ENCODE results near the gene IDH3G. TPM values are rescaled to one million over a fixed set of nuclear protein-coding genes. Genes with fewer than 3 reads are reported as not detected.
A peak's percentile ranks its signal among the peaks of the same experiment; 100 is the strongest.

Gene IDH3G
- 69.7 TPM for total RNA-seq (2013)
- polyA plus RNA-seq, result 100 to 1,000 TPM; 115 to 201 (median 130) TPM
- 76.5 and 112 TPM in 2 replicates for polyA minus RNA-seq
- 7.6 to 47.8 (median 35.8) reads per million in 11 experiments for total RNA-seq

GRCh38 chrX:153794018-153794896, at the start of gene IDH3G, which contains the start of gene SSR4:
IDH3G (minus strand) TSS chrX:153794375; CDS start chrX:153794326, 49 bp downstream.
SSR4 (plus strand) TSS chrX:153794668; CDS start chrX:153794688, 20 bp downstream.
- Mint-ChIP-seq H3K4me1 (peaks cover 26% of the 10 kb centered on the region), H3K4me3 (peak within 1 kb of the TSS; percentile 86 to 92), H3K9me3 (peaks cover 0 to 52% (median 17%) of the 10 kb centered on the region in 7 donors), H3K36me3 (peaks cover 32 to 59% of the 10 kb centered on the region in 2 donors), H3K27ac (peak within 1 kb of the TSS; percentile 92 to 95 (median 95)), H3K27me3 (ENCODE audit: low read depth in 3 of 3) (peaks cover 0 to 13% (median 2%) of the 10 kb centered on the region in 3 donors)
- peak; percentile 92 to 95 (median 95) for DNase-seq
- peak within 1 kb of the TSS; percentile 78 for H3K4me2 ChIP-seq (replicated peaks; ENCODE audit: extremely low read depth, low read length, poor library complexity, severe bottlenecking)
- no peaks in the 10 kb centered on the region for H3K27me3 ChIP-seq (ENCODE audit: control insufficient read depth in 2 of 2, insufficient read depth in 2 of 2, low read length in 2 of 2)
- peaks cover 21 to 35% of the 10 kb centered on the region in 2 donors for H3K4me1 ChIP-seq (ENCODE audit: control insufficient read depth in 1 of 2, insufficient read depth in 2 of 2, low read length in 2 of 2)
- 1% methylated on average over 69 of the region's 92 CpGs for WGBS (ENCODE audit: insufficient coverage)
- TF ChIP-seq CTCF (IDR thresholded peaks at IDR 0.05), result no peak
- intact Hi-C loops (cut with micrococcal nuclease), result loop anchor here (5.0 to 10.0 kb wide), 4 partner anchors 131 to 839 kb away; partner anchors contain the start of gene ARHGAP4 (in 2 of the 2)
- H3K27ac ChIP-seq (ENCODE audit: low read depth in 1 of 2, low read length in 2 of 2), result peak within 1 kb of the TSS; percentile 85
- peaks cover 51% of the 10 kb centered on the region for H3K79me2 ChIP-seq (ENCODE audit: insufficient read depth, low read length)
- peak within 1 kb of the TSS; percentile 66 to 85 (median 76) for H3K4me3 ChIP-seq (replicated peaks in 1 of 3; ENCODE audit: low read depth in 2 of 3, low read length in 3 of 3)
- peak within 1 kb of the TSS; percentile 84 for H3K9ac ChIP-seq (ENCODE audit: insufficient read depth, low read length, poor library complexity, severe bottlenecking)
- peaks cover 39% of the 10 kb centered on the region for H4K20me1 ChIP-seq (ENCODE audit: insufficient read depth, low read length)
- H2AFZ ChIP-seq (ENCODE audit: insufficient read depth, low read depth, low read length, poor library complexity, severe bottlenecking), result peak within 1 kb of the TSS; percentile 74
- peaks cover 0 to 15% of the 10 kb centered on the region in 2 donors for H3K9me3 ChIP-seq (replicated peaks in 1 of 2; ENCODE audit: control insufficient read depth in 1 of 2, insufficient read depth in 1 of 2, low read length in 2 of 2)
- peaks cover 42 to 56% of the 10 kb centered on the region in 2 donors for H3K36me3 ChIP-seq (replicated peaks in 1 of 2; ENCODE audit: control insufficient read depth in 1 of 2, insufficient read depth in 2 of 2, low read length in 2 of 2)

DNA sequence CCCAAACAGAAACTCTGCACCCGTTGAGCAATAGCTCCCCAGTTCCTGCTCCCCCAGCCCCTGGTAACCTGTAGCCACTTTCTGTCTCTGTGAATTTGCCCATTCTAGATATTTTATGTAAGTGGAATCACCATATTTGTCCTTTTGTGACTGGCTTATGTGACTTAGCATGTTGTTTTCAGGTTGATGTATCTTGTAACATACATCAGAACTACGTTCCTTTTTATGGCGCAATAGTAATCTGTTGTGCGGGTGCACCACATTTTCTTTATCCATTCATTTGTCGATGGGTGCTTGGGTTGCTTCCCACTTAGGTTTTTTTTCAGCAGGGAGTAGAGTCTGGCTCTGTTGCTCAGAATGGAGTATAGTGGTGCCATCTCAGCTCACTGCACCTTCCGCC, 42.7 kb upstream of the IDH3G start:
- Mint-ChIP-seq H3K9me3 (peaks cover 0 to 8% (median 6%) of the 10 kb centered on the region in 7 donors), H3K27ac (peak overlapping the region in 1 of 7 donors; percentile 16), H3K27me3 (ENCODE audit: low read depth in 3 of 3) (peaks cover 26 to 53% (median 40%) of the 10 kb centered on the region in 3 donors), H3K4me3 (no peak overlapping the region), H3K36me3 (no peaks in the 10 kb centered on the region), H3K4me1 (no peaks in the 10 kb centered on the region)
- H3K4me1 ChIP-seq (ENCODE audit: control insufficient read depth in 1 of 2, insufficient read depth in 2 of 2, low read length in 2 of 2), result no peaks in the 10 kb centered on the region
- no peaks in the 10 kb centered on the region for H3K79me2 ChIP-seq (ENCODE audit: insufficient read depth, low read length)
- no peak overlapping the region for H3K4me2 ChIP-seq (replicated peaks; ENCODE audit: extremely low read depth, low read length, poor library complexity, severe bottlenecking)
- H3K36me3 ChIP-seq (replicated peaks in 1 of 2; ENCODE audit: control insufficient read depth in 1 of 2, insufficient read depth in 2 of 2, low read length in 2 of 2), result no peaks in the 10 kb centered on the region
- H3K27me3 ChIP-seq (ENCODE audit: control insufficient read depth in 2 of 2, insufficient read depth in 2 of 2, low read length in 2 of 2), result peaks cover 22 to 37% of the 10 kb centered on the region in 2 donors
- H2AFZ ChIP-seq (ENCODE audit: insufficient read depth, low read depth, low read length, poor library complexity, severe bottlenecking), result no peak overlapping the region
- DNase-seq, result no peak
- no peak for TF ChIP-seq CTCF (IDR thresholded peaks at IDR 0.05)
- no peak overlapping the region for H3K27ac ChIP-seq (ENCODE audit: low read depth in 1 of 2, low read length in 2 of 2)
- intact Hi-C loops (cut with micrococcal nuclease), result no loop called here
- no peaks in the 10 kb centered on the region for H4K20me1 ChIP-seq (ENCODE audit: insufficient read depth, low read length)
- H3K9ac ChIP-seq (ENCODE audit: insufficient read depth, low read length, poor library complexity, severe bottlenecking), result no peak overlapping the region
- 83% methylated on average over 1 of the region's 6 CpGs for WGBS (ENCODE audit: insufficient coverage)
- H3K9me3 ChIP-seq (replicated peaks in 1 of 2; ENCODE audit: control insufficient read depth in 1 of 2, insufficient read depth in 1 of 2, low read length in 2 of 2), result peaks cover 0 to 5% of the 10 kb centered on the region in 2 donors
- H3K4me3 ChIP-seq (replicated peaks in 1 of 3; ENCODE audit: low read depth in 2 of 3, low read length in 3 of 3), result no peak overlapping the region
